Measurements from ENCODE around the gene GTPBP4. TPM values are rescaled to one million over a fixed set of nuclear protein-coding genes. Genes with fewer than 3 reads are reported as not detected.
A peak's percentile ranks its signal among the peaks of the same experiment; 100 is the strongest.
"Not testable (repeated sequence)": the region's sequence is repeated elsewhere in the genome, so short reads cannot be mapped to it uniquely, and the experiment has no call there.

The GTPBP4 gene
- total RNA-seq, 1 donor from 2014 or later, result 42.0 TPM

DNA sequence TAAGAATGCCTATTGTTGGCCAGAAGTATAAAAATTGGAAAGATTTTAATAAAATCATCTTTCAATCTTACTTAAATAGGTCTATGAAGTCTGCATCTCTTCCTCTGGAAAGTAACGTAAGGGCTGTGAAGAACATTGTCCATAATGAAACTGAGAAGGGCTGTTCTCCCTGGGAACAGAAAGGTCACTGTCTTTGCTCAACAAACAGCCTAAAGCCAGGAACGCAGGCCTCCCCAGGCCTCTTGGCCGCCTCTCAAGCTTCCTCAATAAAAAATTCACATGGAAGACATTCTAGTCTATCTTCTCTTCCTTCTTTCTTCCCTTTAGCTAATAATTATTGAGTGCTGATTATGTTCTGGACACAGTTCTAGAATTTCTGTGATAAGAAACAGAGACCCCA, 46.5 kb downstream of the GTPBP4 start:
- DNase-seq, result no peak

DNA sequence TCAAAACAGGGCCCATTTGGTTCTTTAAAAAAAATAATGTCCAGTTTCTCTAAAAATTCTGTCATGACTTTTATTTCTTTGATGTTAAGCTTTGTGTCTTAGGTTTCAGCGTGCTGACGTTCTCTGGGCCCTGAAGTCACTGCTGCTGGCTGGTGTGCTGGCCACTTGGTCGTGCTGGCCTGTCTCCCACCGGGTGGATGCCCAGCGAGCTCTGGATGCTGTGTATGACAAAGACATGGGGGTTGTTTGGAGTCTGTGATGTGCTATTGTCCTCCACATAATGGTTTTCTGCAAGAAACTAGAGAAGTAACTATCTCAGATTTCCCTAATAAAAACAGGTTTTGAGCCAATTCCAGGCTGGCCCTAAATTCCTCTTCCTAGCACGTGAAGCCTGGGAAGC, 47.0 kb downstream of the GTPBP4 start:
- DNase-seq, result no peak

DNA sequence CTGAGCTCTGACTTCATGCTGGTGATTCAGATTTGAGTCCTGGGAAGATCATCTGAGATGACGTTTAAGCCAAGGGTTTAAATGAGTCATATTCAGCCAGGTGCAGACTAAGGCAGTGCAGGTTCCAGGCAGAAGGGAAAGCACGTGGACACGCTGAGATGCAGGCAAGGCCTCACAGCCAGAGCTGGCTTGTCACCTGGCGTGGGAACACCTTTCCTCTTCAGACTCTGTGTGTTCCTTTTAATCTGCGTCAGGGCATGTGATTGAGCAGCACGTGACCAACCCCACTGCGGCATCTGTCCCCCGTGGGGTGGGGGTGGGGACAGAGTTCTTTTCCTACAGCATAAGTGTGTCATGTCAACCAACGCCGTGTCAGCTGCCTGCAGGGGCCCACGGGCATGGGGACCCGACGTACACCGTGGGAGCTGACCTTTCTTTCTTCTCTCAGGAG, 48.1 kb downstream of the GTPBP4 start:
- DNase-seq, result peak; percentile 33

DNA sequence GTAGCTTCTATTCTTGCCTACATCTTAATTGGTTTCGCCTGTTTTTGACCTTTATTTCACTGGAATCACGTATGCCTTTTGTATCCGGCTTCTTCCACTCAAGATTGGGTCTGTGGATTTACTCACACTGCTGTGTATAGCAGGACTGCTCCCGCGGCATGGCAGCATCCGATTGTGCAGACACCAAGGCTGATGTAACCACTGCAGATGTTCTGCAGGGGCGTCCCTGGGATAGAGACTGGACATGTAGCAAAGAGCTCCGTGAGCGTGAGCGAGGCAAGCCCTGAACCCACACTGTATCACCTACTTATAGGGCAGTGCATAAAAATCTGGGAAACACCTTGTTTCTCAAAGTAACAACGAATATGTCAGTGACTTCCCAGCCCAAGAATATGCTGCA, 48.9 kb downstream of the GTPBP4 start:
- DNase-seq, result no peak

DNA sequence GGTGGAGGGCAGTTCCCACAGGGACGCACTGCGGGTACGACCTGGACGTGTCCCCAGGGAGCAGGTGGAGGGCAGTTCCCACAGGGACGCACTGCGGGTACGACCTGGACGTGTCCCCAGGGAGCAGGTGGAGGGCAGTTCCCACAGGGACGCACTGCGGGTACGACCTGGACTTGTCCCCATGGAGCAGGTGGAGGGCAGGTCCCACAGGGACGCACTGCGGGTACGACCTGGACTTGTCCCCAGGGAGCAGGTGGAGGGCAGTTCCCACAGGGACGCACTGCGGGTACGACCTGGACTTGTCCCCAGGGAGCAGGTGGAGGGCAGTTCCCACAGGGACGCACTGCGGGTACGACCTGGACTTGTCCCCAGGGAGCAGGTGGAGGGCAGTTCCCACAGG, 50.5 kb downstream of the GTPBP4 start:
- not testable (repeated sequence) for DNase-seq

DNA sequence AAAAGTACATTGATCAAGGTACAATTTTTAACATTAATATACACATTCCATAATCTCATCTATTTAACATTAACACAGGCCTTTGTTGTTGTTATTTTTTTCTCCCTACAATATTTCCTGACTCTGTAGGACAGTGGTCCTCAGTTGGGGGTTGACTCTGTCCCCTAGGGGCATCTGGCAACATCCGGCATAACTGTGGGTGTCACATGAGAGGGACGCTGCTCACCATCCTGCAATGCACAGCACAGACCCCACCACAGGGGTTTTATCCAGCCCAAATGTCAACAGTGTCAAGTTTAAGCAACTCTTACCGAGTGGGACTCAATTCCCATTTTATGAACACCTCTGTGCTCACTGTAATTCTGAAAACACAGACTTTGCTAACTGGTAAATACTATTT, 51.9 kb downstream of the GTPBP4 start:
- DNase-seq, result no peak

DNA sequence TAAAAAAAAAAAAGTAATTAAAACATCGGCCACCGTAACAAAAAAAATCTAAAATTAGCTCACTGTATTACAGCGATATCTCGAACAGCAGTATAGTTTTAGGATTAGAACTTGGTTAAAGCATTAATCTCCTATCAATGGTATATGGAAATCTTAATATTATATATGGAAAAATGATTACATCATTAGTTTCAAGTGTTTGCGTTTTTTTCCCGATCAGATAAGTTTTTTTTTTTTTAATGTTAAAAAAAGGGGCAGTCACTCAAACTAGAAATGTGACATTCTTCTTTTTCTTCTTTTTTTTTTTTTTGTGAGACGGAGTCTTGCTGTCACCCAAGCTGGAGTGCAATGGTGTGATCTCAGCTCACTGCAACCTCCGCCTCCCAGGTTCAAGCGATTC, 53.3 kb downstream of the GTPBP4 start:
- DNase-seq, result no peak

DNA sequence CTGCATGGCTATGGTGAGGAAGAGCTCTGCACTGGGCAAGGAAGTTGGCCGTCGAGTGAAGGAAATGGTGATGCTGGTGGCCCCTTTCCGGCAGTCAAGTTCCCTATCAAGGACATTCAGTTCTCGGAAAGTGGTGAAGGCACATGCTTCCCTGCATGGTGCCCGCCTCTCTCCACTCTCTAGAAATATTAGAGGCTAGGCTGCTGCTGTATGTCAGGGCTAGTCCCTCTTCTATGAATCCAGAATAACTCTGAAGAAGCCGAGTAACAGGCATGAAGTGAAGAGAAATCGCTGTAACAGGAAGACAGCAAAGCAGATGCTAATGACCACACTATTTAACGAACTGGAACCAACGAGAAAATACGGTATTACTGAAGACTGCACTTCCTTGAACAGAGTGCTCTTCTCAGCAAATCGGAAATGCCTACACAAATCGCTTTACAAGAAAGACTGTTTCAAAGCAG, 55.3 kb downstream of the GTPBP4 start:
- DNase-seq, result peak; percentile 59

DNA sequence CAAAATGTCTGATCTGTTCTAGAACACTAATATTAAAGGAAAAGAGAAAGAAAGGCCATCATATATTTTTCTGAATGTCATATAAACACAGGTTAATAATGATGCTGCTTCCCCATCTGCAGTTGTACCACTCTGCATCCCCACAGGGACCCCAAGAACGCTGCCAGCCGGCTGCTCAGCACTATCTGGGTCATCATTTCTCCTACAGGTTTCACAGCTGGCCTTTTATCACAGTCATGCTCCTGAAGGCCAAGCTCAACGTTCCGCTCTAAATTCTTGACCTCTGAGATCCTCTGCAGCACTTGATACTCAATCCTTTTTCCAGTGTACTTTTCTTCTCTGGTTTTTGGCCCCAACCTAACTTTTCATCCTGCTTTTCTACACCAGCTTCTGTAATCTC, 55.9 kb downstream of the GTPBP4 start:
- no peak for DNase-seq

DNA sequence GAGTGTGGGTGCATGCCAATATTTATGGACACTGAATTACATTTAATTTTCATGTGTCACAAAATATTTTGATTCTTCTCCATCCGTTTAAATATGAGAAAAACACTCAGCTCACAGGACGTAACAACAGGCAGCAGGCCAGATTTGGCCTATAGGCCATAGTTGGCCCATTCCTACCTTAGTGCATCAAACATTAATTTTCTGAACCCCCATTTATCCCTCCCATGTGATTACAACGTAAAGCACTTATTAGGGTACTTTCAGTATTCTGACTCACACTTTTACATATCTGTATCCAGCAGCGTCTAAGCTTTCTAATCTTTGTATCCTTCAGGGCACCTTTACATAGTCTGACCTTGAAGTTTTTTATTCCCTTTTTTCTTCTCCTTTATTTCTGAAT, 56.7 kb downstream of the GTPBP4 start:
- DNase-seq, result no peak

DNA sequence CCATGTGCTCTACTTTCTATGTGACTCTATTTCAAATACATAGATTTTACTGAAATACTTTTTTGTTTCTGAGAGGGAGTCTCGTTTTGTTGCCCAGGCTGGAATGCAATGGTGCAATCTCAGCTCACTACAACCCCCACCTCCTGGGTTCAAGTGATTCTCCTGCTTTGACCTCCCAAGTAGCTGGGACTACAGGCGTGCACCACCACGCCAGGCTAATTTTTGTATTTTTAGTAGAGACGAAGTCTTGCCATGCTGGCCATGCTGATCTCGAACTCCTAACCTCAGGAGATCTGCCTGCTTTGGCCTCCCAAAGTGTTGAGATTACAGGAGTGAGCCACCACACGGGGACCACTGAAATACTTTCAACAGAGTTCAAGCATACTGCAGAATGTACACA, 57.2 kb downstream of the GTPBP4 start:
- no peak for DNase-seq

DNA sequence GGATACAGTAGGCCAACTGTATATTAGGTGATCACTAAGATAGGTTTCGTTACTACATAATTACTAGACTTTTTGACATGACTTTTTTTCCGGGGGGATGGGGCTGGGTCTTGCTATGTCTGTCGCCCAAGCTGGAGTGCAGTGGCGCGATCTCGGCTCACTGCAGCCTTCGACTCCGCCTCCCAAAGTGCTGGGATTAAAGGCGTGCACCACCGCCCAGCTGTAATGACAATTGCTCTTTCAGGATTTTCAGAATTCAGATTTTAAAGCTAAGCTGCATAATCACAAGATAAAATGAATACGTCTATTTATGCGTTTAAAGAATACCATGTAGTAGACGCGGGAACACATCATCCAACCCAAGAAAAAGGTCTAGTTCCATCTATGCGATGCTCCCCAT, 59.7 kb downstream of the GTPBP4 start:
- peak; percentile 31 for DNase-seq

DNA sequence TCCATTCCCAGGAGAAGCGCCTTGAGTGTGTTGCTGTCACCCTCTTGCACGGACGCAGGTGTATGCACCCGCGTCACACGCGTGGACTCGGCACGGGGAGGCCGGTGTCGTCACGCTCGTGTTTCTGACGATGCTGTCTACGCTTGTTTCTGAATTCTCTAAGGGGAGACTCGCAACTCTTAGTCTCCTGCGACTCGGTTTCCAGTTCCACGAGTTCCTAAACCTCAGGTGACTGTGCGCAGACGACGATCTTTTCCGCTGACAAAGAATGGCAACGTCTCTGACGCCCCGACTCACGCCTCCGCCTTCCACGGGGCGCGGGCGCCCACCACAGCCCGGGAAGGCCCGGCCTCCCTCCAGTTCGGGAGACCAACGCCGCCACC, 60.1 kb downstream of the GTPBP4 start:
- peak; percentile 56 for DNase-seq

DNA sequence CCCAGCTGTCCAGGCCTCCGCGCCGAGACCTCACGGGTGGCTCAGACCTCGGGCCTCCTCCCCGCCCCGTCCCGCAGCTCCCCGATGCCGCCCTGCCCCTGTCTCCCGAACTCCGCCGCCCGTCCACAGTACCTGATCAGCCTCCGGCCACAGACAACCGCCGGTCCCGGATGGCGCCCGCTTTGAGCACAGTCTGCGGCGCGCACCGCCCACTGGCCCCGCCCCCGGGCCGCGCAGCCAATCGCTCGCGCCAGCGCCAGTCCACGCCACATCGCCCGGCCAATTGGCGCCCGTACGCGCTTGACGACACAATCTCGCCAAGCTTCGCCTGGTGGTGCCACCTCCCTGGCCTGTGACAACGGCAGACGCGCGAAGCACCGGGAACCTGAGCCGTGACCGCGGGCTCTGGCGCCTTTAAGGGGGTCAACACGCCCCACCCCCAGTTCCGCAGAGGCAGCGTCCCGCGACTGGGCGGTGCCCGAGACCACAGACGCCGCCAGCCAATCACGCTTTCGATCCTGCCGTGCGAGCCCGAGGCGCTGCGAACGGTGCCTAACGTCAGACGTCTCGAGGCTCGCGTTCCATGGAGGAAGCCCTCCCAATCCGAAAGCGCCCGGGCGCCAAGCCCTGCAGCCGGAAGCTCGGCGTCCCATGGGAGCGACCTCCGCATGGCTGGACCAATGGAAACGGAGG, 60.6 kb downstream of the GTPBP4 start, which contains the start of gene IDI1:
IDI1 (minus strand) TSS at position 388 of the 693 bp plus-strand sequence; CDS start at position 272, 116 bp downstream.
- peak; percentile 99 for DNase-seq

DNA sequence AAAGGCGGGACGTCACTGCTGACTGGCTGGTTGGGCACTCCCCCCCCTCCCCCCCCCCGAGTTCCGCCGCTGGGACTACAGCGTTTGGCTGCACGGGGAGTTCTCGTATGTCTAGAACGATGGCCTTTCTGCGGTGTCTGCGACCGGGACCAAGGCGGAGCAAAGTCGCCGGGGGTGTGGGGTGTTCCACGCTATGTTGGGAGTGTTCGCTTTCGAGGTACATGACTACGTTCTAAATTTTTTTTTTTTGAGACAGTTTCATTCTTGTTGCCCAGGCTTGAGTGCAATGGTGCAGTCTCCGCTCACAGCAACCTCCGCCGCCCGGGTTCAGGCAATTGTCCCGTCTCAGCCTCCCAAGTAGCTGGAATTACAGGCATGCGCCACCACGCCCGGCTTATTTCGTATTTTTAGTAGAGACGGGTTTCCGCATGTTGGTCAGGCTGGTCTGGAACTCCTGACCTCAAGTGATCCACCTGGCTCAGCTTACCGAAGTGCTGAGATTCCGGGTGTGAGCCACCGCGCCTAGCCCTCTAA, 61.3 kb downstream of the GTPBP4 start:
- no peak for DNase-seq

DNA sequence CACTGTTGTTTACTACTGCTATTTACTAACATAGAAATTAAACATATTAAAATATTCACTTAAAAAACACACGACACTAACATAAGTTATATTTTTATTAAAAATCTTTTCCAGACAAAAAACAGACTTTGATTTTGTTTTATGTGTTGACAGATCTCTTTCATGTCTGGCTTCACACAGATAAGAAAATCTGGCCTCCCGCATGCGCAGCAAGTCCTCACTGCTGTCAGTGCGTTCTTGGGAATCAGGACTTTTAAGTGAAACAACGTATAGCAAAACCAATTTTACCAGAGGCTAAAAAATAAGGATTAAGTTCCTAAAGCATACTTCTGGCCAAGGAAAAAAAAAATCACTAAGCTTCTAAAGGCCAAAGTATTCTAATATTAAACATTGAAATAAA, 61.9 kb downstream of the GTPBP4 start:
- DNase-seq, result peak; percentile 45

DNA sequence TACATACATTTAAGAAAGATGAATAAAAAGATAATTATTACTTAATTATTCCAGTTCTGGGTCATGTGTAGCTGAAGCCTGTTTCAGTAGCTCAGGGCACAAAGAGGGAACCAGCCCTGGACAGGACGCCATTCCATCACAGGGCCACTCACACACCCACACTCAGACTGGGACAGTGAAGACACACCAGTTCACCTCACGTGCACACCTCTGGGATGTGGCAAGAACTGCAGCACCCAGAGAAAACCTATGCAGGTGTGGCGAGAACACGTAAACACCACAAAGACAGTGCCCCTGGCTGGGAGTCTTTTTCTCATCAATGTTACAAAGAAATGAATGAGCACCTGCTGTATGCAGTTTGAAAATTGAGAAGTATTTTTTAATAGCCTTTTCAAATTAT, 62.3 kb downstream of the GTPBP4 start:
- no peak for DNase-seq

DNA sequence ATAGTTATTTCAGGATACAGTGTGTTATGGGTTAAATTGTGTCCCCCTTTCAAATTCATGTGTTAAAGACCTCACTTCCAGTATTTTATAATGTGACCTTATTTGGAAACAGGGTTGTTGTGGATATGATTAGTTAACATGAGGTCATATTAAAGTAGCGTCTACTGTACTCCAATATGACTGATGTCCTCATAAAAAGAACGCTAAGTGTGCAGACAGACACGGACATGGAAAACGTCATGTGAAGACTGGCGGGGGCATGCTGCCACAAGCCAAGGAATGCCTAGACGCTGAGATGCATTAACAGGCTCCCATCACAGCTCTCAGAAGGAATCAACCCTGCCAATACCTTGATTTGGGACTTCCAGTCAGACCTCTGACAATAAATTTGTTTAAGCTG, 66.5 kb downstream of the GTPBP4 start:
- DNase-seq, result no peak

DNA sequence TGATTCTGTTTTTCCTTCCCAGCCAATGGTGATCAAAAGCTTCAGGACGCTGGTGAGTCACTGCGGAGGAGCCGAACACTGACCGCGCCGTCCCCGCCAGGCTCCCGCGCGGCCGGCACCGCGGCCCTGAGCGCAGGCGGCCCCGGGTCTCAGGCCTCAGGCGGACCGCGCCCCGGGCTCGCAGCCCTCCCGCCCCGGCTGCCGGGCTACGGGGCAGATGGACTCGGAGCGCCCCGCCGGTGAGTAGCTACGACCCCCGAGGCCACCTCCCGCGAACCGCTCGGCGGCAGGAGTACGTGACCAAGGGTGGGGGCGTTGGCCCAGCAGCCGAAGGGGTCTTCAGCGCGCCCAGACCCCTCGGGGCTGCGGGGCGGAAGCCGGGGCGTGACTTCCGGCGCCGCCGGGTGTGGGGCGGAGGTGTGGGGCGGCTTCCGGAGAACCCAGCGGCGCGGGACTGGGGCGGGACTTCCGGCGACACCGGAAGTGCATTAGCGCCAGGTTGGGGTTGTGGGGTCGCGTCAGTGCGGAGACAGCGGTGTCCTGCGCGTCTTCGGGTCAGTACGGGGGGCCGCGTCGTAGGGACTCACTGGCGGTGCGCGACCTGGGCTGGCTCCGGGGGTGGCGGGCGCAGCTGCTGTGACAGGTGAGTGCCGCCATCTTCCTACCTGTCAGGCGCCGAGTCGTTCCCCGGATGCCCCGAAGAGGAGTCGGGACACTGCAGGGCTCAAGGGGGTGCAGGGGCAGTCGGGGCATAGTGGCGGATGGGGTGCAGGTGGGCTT, 68.3 kb downstream of the GTPBP4 start, which contains the start of gene WDR37:
WDR37 (plus strand) TSS at position 60 of the 780 bp plus-strand sequence. CDS start 15,771 bp downstream, outside the sequence.
- DNase-seq, result peak; percentile 90

DNA sequence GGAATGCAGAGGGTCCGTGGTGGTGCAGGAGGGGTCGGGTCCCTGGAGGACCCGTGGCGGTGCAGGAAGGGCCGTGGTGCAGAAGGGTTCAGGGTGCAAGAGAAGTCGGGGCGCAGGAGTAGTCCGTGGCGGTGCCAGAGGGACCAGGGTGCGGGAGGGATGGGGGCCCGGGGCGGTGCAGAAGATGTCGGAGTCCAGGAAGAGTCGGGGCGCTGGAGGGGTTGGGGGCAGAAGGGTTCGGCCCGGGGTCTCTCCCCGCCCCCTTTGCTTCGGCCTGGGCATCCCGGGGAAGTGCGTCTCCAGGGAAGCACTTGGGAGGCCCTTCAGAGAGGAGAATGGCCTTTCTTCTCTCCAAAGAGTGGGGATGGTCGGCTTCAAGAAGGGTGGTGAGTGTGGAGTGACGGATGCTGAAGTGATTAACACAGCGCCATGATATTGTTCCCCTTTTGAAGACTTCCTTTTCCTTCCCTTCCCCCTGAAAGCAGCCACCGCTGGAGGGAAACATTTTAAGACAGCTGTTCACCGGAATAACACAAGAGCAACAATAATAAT, 68.9 kb downstream of the GTPBP4 start:
- DNase-seq, result peak; percentile 66

DNA sequence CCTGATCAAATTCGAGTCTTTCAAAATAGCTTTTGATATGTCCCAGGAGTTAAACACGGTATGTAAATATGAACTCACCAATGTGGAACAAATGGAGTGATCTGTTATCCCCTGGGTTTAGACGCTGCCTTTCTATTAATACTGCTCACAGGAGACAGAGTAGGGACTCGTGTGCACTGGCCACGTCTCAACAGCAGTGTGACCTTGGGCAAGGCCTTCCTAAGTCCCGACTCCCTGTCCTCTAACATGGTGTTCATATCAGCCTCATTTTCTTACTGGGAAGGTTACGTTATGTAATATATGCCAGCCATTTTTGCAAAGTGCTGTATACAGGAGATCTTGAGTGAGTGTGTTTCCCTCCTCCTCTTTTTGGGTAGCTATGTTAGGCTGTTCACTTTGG, 69.8 kb downstream of the GTPBP4 start:
- no peak for DNase-seq

DNA sequence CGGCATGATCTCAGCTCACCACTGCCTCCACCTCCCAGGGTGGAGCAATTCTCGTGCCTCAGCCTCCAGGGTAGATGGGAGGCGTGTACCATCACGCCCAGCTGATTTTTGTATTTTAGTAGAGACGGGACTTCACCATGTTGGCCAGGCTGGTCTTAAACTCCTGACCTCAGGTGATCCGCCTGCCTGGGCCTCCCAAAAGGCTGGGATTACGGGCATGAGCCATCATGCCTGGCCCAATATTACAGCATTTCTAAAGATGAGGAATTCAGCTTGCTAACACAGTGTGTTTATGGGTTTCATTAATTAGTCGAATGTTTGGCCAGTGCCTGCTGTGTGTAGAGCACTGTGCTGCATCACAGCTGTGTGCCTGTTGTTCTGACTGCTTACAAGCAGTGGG, 71.7 kb downstream of the GTPBP4 start:
- DNase-seq, result no peak

Data from dermis blood vessel endothelial cell (primary cell).